ENCODE results near the gene CCL2.

The CCL2 gene

GRCh38 chr17:34299956-34300577 lies 45.0 kb downstream of the CCL2 start:
- TF ChIP-seq USF1 (IDR thresholded peaks at IDR 0.05) (no peak), TAF1 (IDR thresholded peaks at IDR 0.05; ENCODE audit: low read depth) (no peak), ZBTB7A (IDR thresholded peaks at IDR 0.05; ENCODE audit: low read depth) (no peak), TEAD4 (IDR thresholded peaks at IDR 0.05) (no peak), FOXM1 (IDR thresholded peaks at IDR 0.05; ENCODE audit: borderline replicate concordance, low read depth) (no peak), TCF12 (IDR thresholded peaks at IDR 0.05; ENCODE audit: low read depth) (no peak), RAD21 (IDR thresholded peaks at IDR 0.05; ENCODE audit: low read depth) (no peak), EP300 (IDR thresholded peaks at IDR 0.05; ENCODE audit: borderline replicate concordance) (no peak), YY1 (IDR thresholded peaks at IDR 0.05; ENCODE audit: low read depth) (no peak), CREB1 (IDR thresholded peaks at IDR 0.05; ENCODE audit: low read depth) (no peak), NFIC (IDR thresholded peaks at IDR 0.05) (no peak), CEBPB (IDR thresholded peaks at IDR 0.05) (no peak), EGR1 (IDR thresholded peaks at IDR 0.05) (no peak), REST (IDR thresholded peaks at IDR 0.05; ENCODE audit: low read depth) (no peak)
- TF ChIP-seq, protein P1, sequence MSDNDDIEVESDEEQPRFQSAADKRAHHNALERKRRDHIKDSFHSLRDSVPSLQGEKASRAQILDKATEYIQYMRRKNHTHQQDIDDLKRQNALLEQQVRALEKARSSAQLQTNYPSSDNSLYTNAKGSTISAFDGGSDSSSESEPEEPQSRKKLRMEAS (IDR thresholded peaks at IDR 0.05), result no peak

DNA sequence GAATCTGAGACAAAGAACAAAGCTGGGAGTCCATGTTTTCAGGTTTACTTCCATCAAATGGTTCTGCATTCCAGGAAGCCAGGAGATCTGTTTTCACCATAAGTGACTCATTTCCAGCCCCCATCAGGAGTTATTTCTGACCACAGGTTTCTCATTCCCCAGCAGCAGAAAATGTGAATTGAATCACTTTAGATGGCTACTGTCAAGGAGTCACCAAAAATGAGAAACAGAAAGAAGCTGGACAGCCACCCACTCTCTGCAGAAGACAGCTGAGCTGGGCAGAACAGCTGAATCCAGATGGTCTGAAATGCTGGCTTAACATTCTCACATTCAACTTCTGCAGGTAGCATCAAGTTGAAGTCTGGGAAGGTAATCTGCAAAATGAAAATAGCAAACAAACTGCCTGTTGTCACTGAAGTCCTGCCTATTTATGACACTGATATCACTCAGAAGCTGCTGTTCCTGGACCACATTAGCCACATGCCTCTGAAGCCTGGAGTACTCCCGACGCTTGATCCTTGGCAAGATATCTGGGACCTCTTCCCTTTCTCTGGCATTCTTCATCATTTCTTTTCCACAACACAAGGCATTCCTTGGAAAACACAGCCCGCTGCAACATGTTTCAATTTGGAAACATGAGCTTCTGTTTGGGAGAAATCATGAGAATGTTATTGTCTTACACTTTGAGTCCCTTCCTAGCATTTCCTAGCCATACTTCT lies 45.7 kb downstream of the CCL2 start:
- TF ChIP-seq TAF1 (IDR thresholded peaks at IDR 0.05; ENCODE audit: low read depth) (no peak), NFIC (IDR thresholded peaks at IDR 0.05) (no peak), CREB1 (IDR thresholded peaks at IDR 0.05; ENCODE audit: low read depth) (no peak), USF1 (IDR thresholded peaks at IDR 0.05) (no peak), ZBTB7A (IDR thresholded peaks at IDR 0.05; ENCODE audit: low read depth) (no peak), TCF12 (IDR thresholded peaks at IDR 0.05; ENCODE audit: low read depth) (no peak), FOXM1 (IDR thresholded peaks at IDR 0.05; ENCODE audit: borderline replicate concordance, low read depth) (no peak), EP300 (IDR thresholded peaks at IDR 0.05; ENCODE audit: borderline replicate concordance) (no peak), RAD21 (IDR thresholded peaks at IDR 0.05; ENCODE audit: low read depth) (no peak), CEBPB (IDR thresholded peaks at IDR 0.05) (no peak), REST (IDR thresholded peaks at IDR 0.05; ENCODE audit: low read depth) (no peak)
- TF ChIP-seq, protein P1 (IDR thresholded peaks at IDR 0.05), result no peak

DNA sequence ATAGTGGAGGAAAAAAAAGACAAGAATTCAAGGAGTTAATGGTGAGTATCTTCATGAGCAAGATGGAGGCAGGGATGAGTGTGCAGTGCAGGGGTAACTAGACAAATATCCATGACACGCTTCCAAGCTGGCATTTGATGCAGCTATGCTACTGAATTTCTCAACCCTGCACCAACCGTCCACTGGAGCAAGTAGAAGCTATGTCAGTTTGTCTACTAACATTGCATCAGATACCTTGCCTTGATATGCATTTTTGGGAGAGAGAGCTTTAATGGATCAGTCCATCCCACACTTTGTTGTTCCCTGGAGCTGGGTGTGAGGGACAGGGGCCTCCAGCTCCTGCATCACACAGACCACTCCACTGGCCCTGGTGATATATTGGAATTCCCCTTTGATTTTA lies 46.9 kb downstream of the CCL2 start:
- TF ChIP-seq REST (IDR thresholded peaks at IDR 0.05; ENCODE audit: low read depth) (no peak), RAD21 (IDR thresholded peaks at IDR 0.05; ENCODE audit: low read depth) (no peak), EGR1 (IDR thresholded peaks at IDR 0.05) (no peak), TEAD4 (IDR thresholded peaks at IDR 0.05) (no peak), CEBPB (IDR thresholded peaks at IDR 0.05) (no peak), USF1 (IDR thresholded peaks at IDR 0.05) (no peak), TAF1 (IDR thresholded peaks at IDR 0.05; ENCODE audit: low read depth) (no peak), ZBTB7A (IDR thresholded peaks at IDR 0.05; ENCODE audit: low read depth) (no peak), TCF12 (IDR thresholded peaks at IDR 0.05; ENCODE audit: low read depth) (no peak), YY1 (IDR thresholded peaks at IDR 0.05; ENCODE audit: low read depth) (no peak), NFIC (IDR thresholded peaks at IDR 0.05) (no peak), FOXM1 (IDR thresholded peaks at IDR 0.05; ENCODE audit: borderline replicate concordance, low read depth) (no peak), EP300 (IDR thresholded peaks at IDR 0.05; ENCODE audit: borderline replicate concordance) (no peak), CREB1 (IDR thresholded peaks at IDR 0.05; ENCODE audit: low read depth) (no peak)
- TF ChIP-seq, protein P1 (IDR thresholded peaks at IDR 0.05), result no peak

All from Ishikawa (cell line).